Retinal pigment epithelial cell (primary cell): Measurements from ENCODE around the gene C1orf141.
A peak's percentile ranks its signal among the peaks of the same experiment; 100 is the strongest.

Experiments
- DNase-seq: peaks from one replicate; pipeline ENCODE4 v3.0.0-alpha.2; 2010; ENCODE audit warnings: low read depth
- H3K4me3 ChIP-seq: 2 replicates; pipeline ENCODE4 v1.5.1; 2011; ENCODE audit warnings: mild to moderate bottlenecking, low read length, control low read depth, moderate library complexity
- CTCF ChIP-seq: conservative IDR thresholded peaks from 2 replicates; pipeline ENCODE4 v1.5.1; 2011; ENCODE audit warnings: low read depth, low read length, control low read depth, inconsistent platforms

The C1orf141 gene

GRCh38 chr1:67133177-67133576, 1.6 kb downstream of the C1orf141 start:
- no peak for TF ChIP-seq CTCF
- no peak overlapping the region for H3K4me3 ChIP-seq
- no peak for DNase-seq

- H3K4me3 ChIP-seq = no peak overlapping the region
- TF ChIP-seq CTCF = no peak
- DNase-seq = no peak
These were observed 4.1 kb downstream of the C1orf141 start for GRCh38 chr1:67130673-67131072.

- TF ChIP-seq CTCF = no peak
- no peak for DNase-seq
- H3K4me3 ChIP-seq = no peak overlapping the region
These were observed 7.8 kb downstream of the C1orf141 start for GRCh38 chr1:67126974-67127373.

- peak; percentile 21 for TF ChIP-seq CTCF
- no peak overlapping the region for H3K4me3 ChIP-seq
- no peak for DNase-seq
These were observed 8.5 kb downstream of the C1orf141 start for GRCh38 chr1:67126111-67126746.

- TF ChIP-seq CTCF = no peak
- DNase-seq = no peak
- H3K4me3 ChIP-seq = no peak overlapping the region
These were observed 10.3 kb downstream of the C1orf141 start for GRCh38 chr1:67124455-67124854.

- DNase-seq = no peak
- no peak overlapping the region for H3K4me3 ChIP-seq
- TF ChIP-seq CTCF = no peak
These were observed 13.7 kb downstream of the C1orf141 start for GRCh38 chr1:67120855-67121619.

GRCh38 chr1:67118646-67119045, 16.1 kb downstream of the C1orf141 start:
- no peak for TF ChIP-seq CTCF
- no peak for DNase-seq
- no peak overlapping the region for H3K4me3 ChIP-seq
